Naive B cell (primary cell): ENCODE results near the gene PTPRG. TPM values are rescaled to one million over a fixed set of nuclear protein-coding genes. Genes with fewer than 3 reads are reported as not detected.

ENCODE experiments used
- ATAC-seq, 2 donors: fragments of 150-1000 bp; cut with Tn5 transposase; 2 replicates each; pipeline ENCODE4 v1.10.0; 2021; ENCODE audit warnings: low read depth in 2 of 2, mild to moderate bottlenecking in 2 of 2, moderate library complexity in 2 of 2
- DNase-seq: peaks from one replicate; pipeline ENCODE4 v3.0.0; 2022
- H3K27ac Mint-ChIP-seq, 6 donors: one replicate each; pipeline ENCODE4 v1.8.0; 2020 to 2022; ENCODE audit warnings: mild to moderate bottlenecking in 6 of 6, mixed read lengths in 6 of 6, moderate library complexity in 5 of 6, inconsistent platforms in 2 of 6
- H3K27me3 Mint-ChIP-seq, 3 donors: one replicate each; pipeline ENCODE4 v1.8.0; 2021 to 2022; ENCODE audit warnings: mixed read lengths in 3 of 3, mild to moderate bottlenecking in 1 of 3
- H3K36me3 Mint-ChIP-seq, 2 donors: one replicate each; pipeline ENCODE4 v1.8.0; 2020 to 2022; ENCODE audit warnings: mixed read lengths in 2 of 2, inconsistent platforms in 1 of 2, mild to moderate bottlenecking in 1 of 2
- H3K4me1 Mint-ChIP-seq, 3 donors: one replicate each; pipeline ENCODE4 v1.8.0; 2020 to 2022; ENCODE audit warnings: mixed read lengths in 3 of 3, inconsistent platforms in 1 of 3, mild to moderate bottlenecking in 1 of 3, moderate library complexity in 1 of 3
- H3K4me3 Mint-ChIP-seq, 8 donors: one replicate each; pipeline ENCODE4 v1.8.0; 2020 to 2022; ENCODE audit warnings: mild to moderate bottlenecking in 8 of 8, mixed read lengths in 8 of 8, moderate library complexity in 8 of 8, inconsistent platforms in 2 of 8
- H3K9me3 Mint-ChIP-seq, 7 donors: one replicate each; pipeline ENCODE4 v1.8.0; 2020 to 2022; ENCODE audit warnings: mixed read lengths in 7 of 7, mild to moderate bottlenecking in 5 of 7, inconsistent platforms in 2 of 7, moderate library complexity in 1 of 7
- polyA plus RNA-seq, 6 donors: library from polyadenylated mRNA; unstranded; fragments of 300-500 nt; fragmentation: Illumina TruSeq; gene quantifications; one replicate each; pipeline ENCODE4 v1.2.3, GENCODE V29; 2021; ENCODE audit warnings: low read depth in 6 of 6

PTPRG gene
- polyA plus RNA-seq, 6 donors from 2014 or later = 0.05 to 0.20 (median 0.10) TPM; not detected in 1

- Mint-ChIP-seq H3K4me1 (peaks cover 7 to 12% (median 10%) of the 10 kb centered on the region in 3 donors), H3K9me3 (peaks cover 0 to 3% (median 0%) of the 10 kb centered on the region in 7 donors), H3K36me3 (no peaks in the 10 kb centered on the region), H3K4me3 (no peak overlapping the region), H3K27ac (no peak overlapping the region), H3K27me3 (peaks cover 0 to 5% (median 2%) of the 10 kb centered on the region in 3 donors)
- DNase-seq (no peak), ATAC-seq (no peak)
These were observed 336.5 kb downstream of the PTPRG start for GRCh38 chr3:61897848-61898247.

GRCh38 chr3:61899700-61900462 lies 338.5 kb downstream of the PTPRG start:
- peaks cover 0 to 5% (median 0%) of the 10 kb centered on the region in 3 donors for H3K27me3 Mint-ChIP-seq
- no peaks in the 10 kb centered on the region for H3K9me3 Mint-ChIP-seq
- no peak overlapping the region for H3K4me3 Mint-ChIP-seq
- H3K36me3 Mint-ChIP-seq = no peaks in the 10 kb centered on the region
- H3K27ac Mint-ChIP-seq = no peak overlapping the region
- DNase-seq (no peak), ATAC-seq (no peak)
- peaks cover 6 to 9% (median 7%) of the 10 kb centered on the region in 3 donors for H3K4me1 Mint-ChIP-seq

GRCh38 chr3:61901496-61901895 lies 340.1 kb downstream of the PTPRG start:
- peaks cover 0 to 5% (median 3%) of the 10 kb centered on the region in 3 donors for H3K27me3 Mint-ChIP-seq

GRCh38 chr3:61901986-61902385 lies 340.6 kb downstream of the PTPRG start:
- ATAC-seq = no peak
- peaks cover 0 to 5% (median 3%) of the 10 kb centered on the region in 3 donors for H3K27me3 Mint-ChIP-seq

More at GRCh38 chr3:61901496-61901895, 340.1 kb downstream of the PTPRG start:
- H3K36me3 Mint-ChIP-seq = no peaks in the 10 kb centered on the region
- DNase-seq (no peak), ATAC-seq (no peak)
- no peak overlapping the region for H3K4me3 Mint-ChIP-seq
- H3K4me1 Mint-ChIP-seq = no peaks in the 10 kb centered on the region
- no peaks in the 10 kb centered on the region for H3K9me3 Mint-ChIP-seq
- no peak overlapping the region for H3K27ac Mint-ChIP-seq

GRCh38 chr3:61903074-61903473 lies 341.7 kb downstream of the PTPRG start:
- ATAC-seq (no peak), DNase-seq (no peak)
- Mint-ChIP-seq H3K9me3 (no peaks in the 10 kb centered on the region), H3K4me3 (no peak overlapping the region), H3K27ac (no peak overlapping the region), H3K36me3 (no peaks in the 10 kb centered on the region), H3K27me3 (peaks cover 0 to 5% (median 3%) of the 10 kb centered on the region in 3 donors), H3K4me1 (no peaks in the 10 kb centered on the region)

More at GRCh38 chr3:61901986-61902385, 340.6 kb downstream of the PTPRG start:
- Mint-ChIP-seq H3K4me3 (no peak overlapping the region), H3K36me3 (no peaks in the 10 kb centered on the region), H3K27ac (no peak overlapping the region), H3K9me3 (no peaks in the 10 kb centered on the region), H3K4me1 (no peaks in the 10 kb centered on the region)
- no peak for DNase-seq

- H3K4me1 Mint-ChIP-seq = no peaks in the 10 kb centered on the region
- ATAC-seq (no peak), DNase-seq (no peak)
- H3K4me3 Mint-ChIP-seq = no peak overlapping the region
- H3K9me3 Mint-ChIP-seq = no peaks in the 10 kb centered on the region
- H3K27ac Mint-ChIP-seq = no peak overlapping the region
- H3K36me3 Mint-ChIP-seq = no peaks in the 10 kb centered on the region
- H3K27me3 Mint-ChIP-seq = peaks cover 0 to 5% (median 3%) of the 10 kb centered on the region in 3 donors
These were observed 342.7 kb downstream of the PTPRG start for GRCh38 chr3:61903931-61904657.

- ATAC-seq = no peak
- no peak overlapping the region for H3K4me3 Mint-ChIP-seq
These were observed 345.9 kb downstream of the PTPRG start for GRCh38 chr3:61907210-61907795.

GRCh38 chr3:61908382-61908781 lies 347.0 kb downstream of the PTPRG start:
- ATAC-seq (no peak), DNase-seq (no peak)
- Mint-ChIP-seq H3K27me3 (peaks cover 0 to 7% (median 0%) of the 10 kb centered on the region in 3 donors), H3K27ac (no peak overlapping the region), H3K36me3 (no peaks in the 10 kb centered on the region), H3K4me3 (no peak overlapping the region), H3K4me1 (no peaks in the 10 kb centered on the region), H3K9me3 (peaks cover 0 to 4% (median 0%) of the 10 kb centered on the region in 7 donors)

More at GRCh38 chr3:61907210-61907795, 345.9 kb downstream of the PTPRG start:
- no peaks in the 10 kb centered on the region for H3K4me1 Mint-ChIP-seq
- peaks cover 0 to 4% (median 0%) of the 10 kb centered on the region in 7 donors for H3K9me3 Mint-ChIP-seq
- no peak for DNase-seq
- H3K27ac Mint-ChIP-seq = no peak overlapping the region
- no peaks in the 10 kb centered on the region for H3K36me3 Mint-ChIP-seq
- H3K27me3 Mint-ChIP-seq = peaks cover 0 to 7% (median 0%) of the 10 kb centered on the region in 3 donors

GRCh38 chr3:61910732-61911131 lies 349.4 kb downstream of the PTPRG start:
- ATAC-seq (no peak), DNase-seq (no peak)
- Mint-ChIP-seq H3K4me1 (no peaks in the 10 kb centered on the region), H3K27ac (no peak overlapping the region), H3K27me3 (peaks cover 0 to 4% (median 0%) of the 10 kb centered on the region in 3 donors), H3K4me3 (peak overlapping the region in 1 of 8 donors; percentile 31), H3K9me3 (peaks cover 0 to 5% (median 0%) of the 10 kb centered on the region in 7 donors), H3K36me3 (no peaks in the 10 kb centered on the region)

GRCh38 chr3:61912158-61912557 lies 350.8 kb downstream of the PTPRG start:
- ATAC-seq (no peak), DNase-seq (no peak)
- Mint-ChIP-seq H3K4me3 (no peak overlapping the region), H3K27ac (no peak overlapping the region), H3K36me3 (no peaks in the 10 kb centered on the region), H3K27me3 (peaks cover 0 to 4% (median 0%) of the 10 kb centered on the region in 3 donors), H3K4me1 (no peaks in the 10 kb centered on the region), H3K9me3 (peaks cover 0 to 5% (median 0%) of the 10 kb centered on the region in 7 donors)

GRCh38 chr3:61913701-61914100 lies 352.3 kb downstream of the PTPRG start:
- H3K9me3 Mint-ChIP-seq = peaks cover 0 to 5% (median 0%) of the 10 kb centered on the region in 7 donors
- no peak for ATAC-seq
- H3K27ac Mint-ChIP-seq = no peak overlapping the region
- no peaks in the 10 kb centered on the region for H3K4me1 Mint-ChIP-seq
- H3K27me3 Mint-ChIP-seq = peaks cover 0 to 8% (median 0%) of the 10 kb centered on the region in 3 donors
- H3K36me3 Mint-ChIP-seq = no peaks in the 10 kb centered on the region
- DNase-seq = no peak
- H3K4me3 Mint-ChIP-seq = no peak overlapping the region

- Mint-ChIP-seq H3K9me3 (peaks cover 0 to 7% (median 2%) of the 10 kb centered on the region in 7 donors), H3K4me3 (no peak overlapping the region), H3K4me1 (no peaks in the 10 kb centered on the region), H3K36me3 (no peaks in the 10 kb centered on the region), H3K27me3 (peaks cover 0 to 8% (median 0%) of the 10 kb centered on the region in 3 donors), H3K27ac (no peak overlapping the region)
- DNase-seq (no peak), ATAC-seq (no peak)
These were observed 352.9 kb downstream of the PTPRG start for GRCh38 chr3:61914276-61914675.

GRCh38 chr3:61915296-61915695 lies 353.9 kb downstream of the PTPRG start:
- Mint-ChIP-seq H3K36me3 (no peaks in the 10 kb centered on the region), H3K27me3 (peaks cover 0 to 8% (median 0%) of the 10 kb centered on the region in 3 donors)
- ATAC-seq = no peak

More at GRCh38 chr3:61915296-61915695, 353.9 kb downstream of the PTPRG start:
- Mint-ChIP-seq H3K9me3 (peaks cover 0 to 7% (median 2%) of the 10 kb centered on the region in 7 donors), H3K4me1 (no peaks in the 10 kb centered on the region), H3K27ac (no peak overlapping the region), H3K4me3 (no peak overlapping the region)
- no peak for DNase-seq
